Iris pigment epithelial cell (primary cell): ENCODE results near the gene IL20RB.

Source experiments
- DNase-seq: peaks from one replicate; pipeline ENCODE4 v3.0.0-alpha.2; 2011; ENCODE audit warnings: low read depth

The IL20RB gene

DNA sequence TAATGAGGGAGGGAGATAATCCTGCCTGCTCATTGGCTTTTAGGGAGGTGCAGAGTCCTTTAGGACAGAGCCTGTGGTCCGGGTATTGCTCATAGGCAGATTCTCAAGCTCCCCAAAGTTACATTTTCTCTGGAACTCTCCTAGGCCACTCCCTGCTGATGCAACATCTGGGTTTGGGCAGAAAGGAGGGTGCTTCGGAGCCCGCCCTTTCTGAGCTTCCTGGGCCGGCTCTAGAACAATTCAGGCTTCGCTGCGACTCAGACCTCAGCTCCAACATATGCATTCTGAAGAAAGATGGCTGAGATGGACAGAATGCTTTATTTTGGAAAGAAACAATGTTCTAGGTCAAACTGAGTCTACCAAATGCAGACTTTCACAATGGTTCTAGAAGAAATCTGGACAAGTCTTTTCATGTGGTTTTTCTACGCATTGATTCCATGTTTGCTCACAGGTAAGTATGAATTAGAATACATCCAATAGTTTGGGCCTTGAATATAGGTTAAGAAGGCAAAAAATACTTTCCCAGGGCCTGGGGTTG lies at the start of gene IL20RB:
Gene IL20RB (plus strand): TSS at position 233 of the 538 bp plus-strand sequence. CDS start 131 bp downstream, at position 364.
- peak; percentile 29 for DNase-seq

DNA sequence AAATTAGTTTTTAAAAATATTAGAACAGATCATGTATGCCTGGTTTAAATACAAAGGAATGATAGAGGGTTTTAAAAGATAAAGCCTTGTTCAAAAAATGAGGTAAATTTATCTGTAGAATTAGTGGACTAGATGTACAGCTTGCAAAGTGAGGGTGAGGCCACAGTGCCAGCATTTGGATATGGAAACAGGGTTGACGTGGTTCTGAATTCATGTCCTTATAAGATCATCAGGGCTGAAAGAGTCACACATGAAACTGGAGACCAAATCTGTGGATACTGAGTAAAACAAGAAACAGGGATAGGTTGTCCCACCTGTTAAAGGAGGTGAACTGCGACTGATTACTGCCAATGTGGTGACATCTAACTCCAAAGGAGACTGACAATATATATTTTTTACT lies 49.5 kb upstream of the IL20RB start:
- no peak for DNase-seq

GRCh38 chr3:136909187-136909586 lies 48.6 kb upstream of the IL20RB start:
- DNase-seq = no peak

- DNase-seq = peak; percentile 57
Measured at GRCh38 chr3:136910697-136911096, 47.1 kb upstream of the IL20RB start.

- DNase-seq = no peak
Measured at GRCh38 chr3:136913168-136913567, 44.6 kb upstream of the IL20RB start.

GRCh38 chr3:136914739-136915138 lies 43.0 kb upstream of the IL20RB start:
- DNase-seq = no peak

- DNase-seq = no peak
Measured at GRCh38 chr3:136916223-136916622, 41.6 kb upstream of the IL20RB start.

DNA sequence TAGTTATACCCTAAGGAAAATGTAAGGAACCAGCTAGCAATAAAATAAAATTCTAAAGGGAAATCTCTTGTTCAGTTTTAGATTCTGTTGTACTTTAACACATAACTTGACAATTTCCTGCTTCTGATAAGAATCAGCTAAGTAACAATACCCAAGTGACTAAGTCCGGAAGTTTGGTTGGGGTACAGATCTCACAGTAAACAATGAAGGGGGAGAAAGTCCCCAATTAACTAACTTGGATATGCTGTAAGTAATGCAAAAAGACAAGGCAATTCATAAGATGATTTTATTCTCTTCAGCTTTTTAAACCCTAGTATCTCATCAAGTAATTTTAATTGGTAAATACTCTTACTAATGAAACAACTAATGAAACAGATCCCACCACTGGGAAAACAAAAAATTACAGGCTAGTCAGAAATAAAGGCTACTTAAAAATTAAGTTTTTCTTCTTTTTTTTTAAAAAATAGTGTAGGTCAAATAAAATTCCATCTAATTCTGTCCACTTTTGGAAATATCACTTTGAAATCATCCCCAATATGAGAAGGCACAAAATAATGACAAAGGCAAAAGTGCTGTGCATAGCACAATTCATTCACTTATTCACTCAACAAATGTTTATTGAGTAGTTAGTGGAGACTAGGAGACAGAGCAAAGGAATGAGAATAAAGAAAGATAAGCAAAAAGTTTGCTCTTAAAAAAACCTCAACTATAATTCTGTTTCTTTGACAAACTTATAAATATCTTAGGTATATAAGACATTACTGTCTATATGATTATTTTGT lies 37.8 kb upstream of the IL20RB start:
- DNase-seq = peak; percentile 48

DNA sequence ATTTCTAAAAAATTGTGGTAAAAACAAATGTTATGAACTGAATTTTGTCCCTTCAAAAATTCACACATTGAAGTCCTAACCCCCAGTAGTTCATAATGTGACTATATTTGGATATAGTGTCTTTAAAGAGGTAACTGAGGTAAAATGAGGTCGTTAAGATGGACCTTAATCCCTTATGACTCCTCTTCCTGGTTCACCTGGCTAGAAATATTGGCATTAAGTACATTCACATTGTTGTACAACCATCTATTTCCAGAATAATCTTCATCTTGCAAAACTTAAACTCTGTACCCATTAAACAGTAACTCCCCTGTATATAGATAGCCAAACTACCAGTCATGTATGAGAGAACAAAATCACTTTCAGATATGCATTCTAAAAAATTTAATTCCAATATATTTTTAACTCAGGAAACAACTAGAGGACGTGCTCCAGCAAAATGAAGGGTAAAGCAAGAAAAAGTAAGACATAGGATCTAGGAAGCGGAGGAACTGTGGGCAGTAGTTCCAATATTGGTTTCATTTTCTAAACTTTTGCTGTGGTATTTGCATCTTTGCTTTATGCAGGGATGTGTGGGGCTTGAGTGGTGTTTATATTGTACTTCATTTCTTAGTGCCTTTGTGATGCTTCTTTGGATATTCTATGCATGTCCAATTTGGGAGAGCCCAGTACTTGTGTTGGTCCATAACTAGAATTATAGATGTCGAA lies 36.7 kb upstream of the IL20RB start:
- no peak for DNase-seq

- no peak for DNase-seq
Measured at GRCh38 chr3:136925425-136926190, 32.2 kb upstream of the IL20RB start.

- no peak for DNase-seq
Measured at GRCh38 chr3:136928240-136928639, 29.5 kb upstream of the IL20RB start.

- DNase-seq = peak; percentile 72
Measured at GRCh38 chr3:136929977-136930670, 27.7 kb upstream of the IL20RB start.

GRCh38 chr3:136931606-136932005 lies 26.2 kb upstream of the IL20RB start:
- DNase-seq = no peak

GRCh38 chr3:136932523-136932922 lies 25.3 kb upstream of the IL20RB start:
- DNase-seq = peak; percentile 83

DNA sequence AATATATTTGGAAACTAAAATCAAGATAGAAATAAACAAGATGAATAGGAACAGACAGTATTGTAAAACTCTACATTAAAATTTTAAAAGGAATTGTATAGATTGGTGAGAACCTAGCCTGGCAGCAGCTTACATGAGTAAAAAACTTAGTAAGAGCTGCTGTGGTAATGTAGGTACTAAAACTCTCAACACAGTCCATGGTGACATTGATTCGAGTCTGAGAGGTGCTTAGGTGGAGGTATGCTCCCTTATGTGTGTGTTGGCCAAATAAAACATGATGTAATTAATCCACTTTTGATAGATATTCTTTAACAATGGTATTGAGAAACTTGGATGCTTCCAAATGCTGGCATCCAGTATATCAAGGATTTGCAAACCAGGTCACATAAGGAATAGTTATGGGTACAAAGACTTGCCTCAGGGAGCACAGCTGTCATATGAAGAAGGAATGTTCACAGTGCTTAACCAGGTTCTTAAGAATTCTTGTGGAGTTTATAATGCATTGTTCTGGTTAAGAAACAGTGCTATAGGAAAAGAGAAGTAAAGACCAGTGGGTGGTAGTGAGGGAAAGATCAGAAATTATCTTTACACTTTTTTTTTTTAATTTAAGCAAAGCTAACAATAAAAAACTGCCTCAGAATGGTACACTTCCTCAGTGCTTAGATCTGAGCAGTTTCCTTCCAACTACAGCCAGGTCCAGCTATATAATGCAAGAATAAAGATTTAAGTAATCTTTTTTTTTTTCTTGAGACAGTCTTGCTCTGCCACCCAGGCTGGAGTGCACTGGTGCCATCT lies 24.6 kb upstream of the IL20RB start:
- no peak for DNase-seq

DNA sequence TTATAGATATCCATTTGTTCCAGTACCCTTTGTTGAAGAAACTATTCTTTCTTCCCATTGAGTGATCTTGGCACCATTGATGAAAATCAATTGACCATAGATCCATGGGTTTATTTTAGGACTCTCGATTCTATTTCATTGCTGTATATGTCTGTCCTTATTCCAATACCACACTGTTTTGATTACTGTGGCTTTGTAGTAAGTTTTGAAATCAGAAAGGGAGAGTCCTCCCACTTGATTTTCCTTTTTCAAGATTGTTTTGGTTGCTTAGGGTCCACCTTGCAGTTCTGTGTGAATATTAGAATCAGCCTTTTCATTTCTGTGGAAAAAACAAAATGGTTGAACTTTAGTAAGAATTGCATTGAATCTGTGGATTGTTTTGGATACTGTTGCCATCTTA lies 20.6 kb upstream of the IL20RB start:
- DNase-seq = no peak

- DNase-seq = no peak
Measured at GRCh38 chr3:136937851-136938250, 19.9 kb upstream of the IL20RB start.

GRCh38 chr3:136938334-136938733 lies 19.4 kb upstream of the IL20RB start:
- peak; percentile 80 for DNase-seq

DNA sequence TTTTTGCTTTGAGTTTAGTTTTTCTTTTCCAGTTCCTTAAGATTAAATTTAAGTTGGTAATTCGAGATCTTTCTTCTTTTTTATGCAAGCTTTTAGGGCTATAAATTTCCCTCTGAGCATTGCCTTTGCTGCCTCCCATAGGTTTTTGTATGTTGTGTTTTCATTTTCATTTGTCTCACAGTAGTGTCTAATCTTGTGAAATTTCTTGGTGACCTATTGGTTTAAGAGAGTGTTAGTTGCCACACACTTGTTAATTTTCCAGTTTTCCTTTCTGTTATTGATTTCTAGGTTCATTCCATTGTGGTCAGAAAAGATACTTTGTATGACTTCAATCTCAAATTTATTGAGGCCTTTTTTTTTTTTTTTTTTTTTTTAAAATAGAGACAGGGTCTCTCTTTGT lies 18.3 kb upstream of the IL20RB start:
- DNase-seq = no peak

- DNase-seq = no peak
Measured at GRCh38 chr3:136942803-136943202, 15.0 kb upstream of the IL20RB start.

DNA sequence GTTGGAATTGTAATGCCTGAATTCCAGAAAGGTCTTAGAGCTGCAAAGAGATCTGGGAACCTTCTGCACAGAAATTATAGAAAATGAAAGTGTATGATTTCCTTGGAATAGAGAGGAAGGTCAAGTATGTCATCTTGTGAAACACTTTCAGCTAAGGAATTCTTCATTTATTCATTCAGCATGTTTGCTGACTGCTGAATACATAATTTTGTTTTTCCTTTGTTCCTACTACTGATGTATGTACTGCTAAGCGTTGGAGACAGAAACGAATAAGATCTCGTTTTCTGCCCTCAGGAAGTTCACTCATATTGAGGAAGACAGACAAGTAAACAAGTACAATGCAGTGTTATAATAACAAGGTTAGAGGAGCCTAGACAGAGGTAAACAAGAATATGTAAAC lies 14.3 kb upstream of the IL20RB start:
- no peak for DNase-seq
